Stomach smooth muscle (tissue), 2 donors: Measurements from ENCODE around the gene HSPB8.
A peak's percentile ranks its signal among the peaks of the same experiment; 100 is the strongest.

Source experiments
- H3K27ac ChIP-seq: one replicate; pipeline ENCODE4 v1.7.0; 2013; ENCODE audit warnings: mild to moderate bottlenecking, low read length, inconsistent platforms
- H3K27me3 ChIP-seq, 2 donors: one replicate each; pipeline ENCODE4 v1.7.0; 2013; ENCODE audit warnings: low read length in 2 of 2; ENCODE audit not compliant: insufficient read depth in 2 of 2, control insufficient read depth in 1 of 2
- H3K36me3 ChIP-seq, 2 donors: one replicate each; pipeline ENCODE4 v1.7.0; 2013; ENCODE audit warnings: low read length in 2 of 2; ENCODE audit not compliant: control insufficient read depth in 2 of 2, insufficient read depth in 2 of 2
- H3K4me1 ChIP-seq: one replicate; pipeline ENCODE4 v1.7.0; 2013; ENCODE audit warnings: low read length; ENCODE audit not compliant: control insufficient read depth, insufficient read depth
- H3K4me3 ChIP-seq, 2 donors: one replicate each; pipeline ENCODE4 v1.7.0; 2013; ENCODE audit warnings: low read length in 2 of 2
- H3K9ac ChIP-seq, 2 donors: one replicate each; pipeline ENCODE4 v1.7.0; 2013; ENCODE audit warnings: low read length in 2 of 2, mild to moderate bottlenecking in 1 of 2
- H3K9me3 ChIP-seq, 2 donors: one replicate each; pipeline ENCODE4 v1.7.0; 2013; ENCODE audit warnings: low read length in 2 of 2; ENCODE audit not compliant: control insufficient read depth in 2 of 2
- donor health status: healthy.
- donor health status: Pancreatic carcinoma.

Gene HSPB8

DNA sequence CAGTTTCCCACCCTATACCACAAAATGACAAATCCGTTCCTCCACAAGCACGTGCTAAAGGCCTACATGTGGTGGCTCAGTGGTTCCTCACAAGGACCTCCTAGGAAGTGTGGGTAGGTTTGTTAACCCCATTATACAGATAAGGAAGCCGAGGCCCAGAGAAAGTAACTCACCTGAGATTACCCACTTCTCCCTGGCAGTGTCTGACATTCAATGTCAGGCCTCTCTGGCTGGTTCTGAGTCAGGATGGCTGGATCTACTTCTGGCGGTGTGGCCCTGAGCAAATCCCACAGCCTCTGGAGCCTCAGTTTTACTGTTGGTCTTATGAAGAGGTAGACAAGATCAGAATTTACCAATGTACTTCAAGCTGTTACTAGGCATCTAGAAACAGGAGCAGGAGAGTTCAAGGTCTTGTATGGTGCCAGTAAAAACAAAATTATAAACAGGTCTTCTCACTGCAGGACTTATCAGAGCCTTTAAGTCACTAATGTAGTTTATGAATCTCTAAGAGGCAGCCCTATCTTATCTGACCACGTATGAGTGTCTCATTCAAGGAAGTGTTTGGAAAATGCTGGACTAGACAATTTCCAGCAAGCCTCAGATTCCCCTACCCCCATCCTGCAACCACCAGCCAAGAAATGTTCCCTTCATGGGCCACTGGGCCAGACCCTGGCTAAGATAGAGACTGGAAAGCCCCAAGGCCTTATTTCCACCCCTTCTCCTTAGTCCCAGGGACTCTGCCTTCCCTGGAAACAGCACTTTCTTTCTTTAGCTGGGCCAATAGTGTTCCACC is 4.2 kb downstream of the HSPB8 start:
- Histone ChIP-seq H3K9me3 (no peaks in the 10 kb centered on the region), H3K4me3 (peak overlapping the region; percentile 56 to 98), H3K27ac (peak overlapping the region; percentile 99), H3K4me1 (peaks cover 42% of the 10 kb centered on the region), H3K36me3 (peaks cover 11 to 13% of the 10 kb centered on the region in 2 donors), H3K9ac (peak overlapping the region; percentile 46 to 58), H3K27me3 (no peaks in the 10 kb centered on the region)

DNA sequence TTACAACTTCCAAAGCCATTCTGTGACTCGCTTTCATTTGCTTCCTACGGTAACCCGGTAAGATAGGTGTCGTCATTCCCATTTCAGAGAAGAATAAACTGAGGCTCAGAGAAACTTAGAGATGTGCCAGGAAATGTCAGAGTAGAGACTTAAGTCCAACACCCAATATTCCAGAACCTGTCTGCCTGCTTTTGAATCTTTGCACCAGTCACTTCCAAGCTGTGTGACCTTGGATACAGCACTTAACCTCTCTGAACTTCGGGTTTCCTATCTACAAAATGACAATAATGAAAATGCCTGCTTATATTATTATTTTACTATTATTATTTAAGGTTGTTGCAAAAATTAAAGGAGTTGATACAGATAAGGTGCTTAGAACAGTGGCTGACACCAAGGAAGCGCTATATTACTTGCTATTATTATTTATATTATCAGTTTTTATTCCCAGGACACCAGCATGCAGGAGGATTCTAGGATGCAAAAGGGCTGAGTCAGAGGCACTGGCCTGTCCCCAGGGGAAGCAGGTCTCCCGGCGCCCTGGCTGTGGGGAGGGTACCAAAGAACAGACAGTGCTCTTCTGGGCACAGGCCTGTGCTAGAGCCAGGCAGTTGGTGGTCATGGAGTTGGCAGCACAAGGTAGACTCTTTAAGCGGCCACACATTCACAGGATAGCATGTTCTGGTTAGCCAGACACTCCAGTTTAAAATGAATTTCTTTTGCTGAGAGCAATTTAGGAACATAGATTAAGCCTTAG is 5.4 kb downstream of the HSPB8 start:
- H3K9me3 ChIP-seq, result no peaks in the 10 kb centered on the region
- H3K9ac ChIP-seq, result peak overlapping the region; percentile 36 to 46
- H3K27me3 ChIP-seq, result no peaks in the 10 kb centered on the region
- peak overlapping the region; percentile 59 to 98 for H3K4me3 ChIP-seq
- peaks cover 11 to 17% of the 10 kb centered on the region in 2 donors for H3K36me3 ChIP-seq
- peak overlapping the region; percentile 99 for H3K27ac ChIP-seq
- peaks cover 47% of the 10 kb centered on the region for H3K4me1 ChIP-seq

DNA sequence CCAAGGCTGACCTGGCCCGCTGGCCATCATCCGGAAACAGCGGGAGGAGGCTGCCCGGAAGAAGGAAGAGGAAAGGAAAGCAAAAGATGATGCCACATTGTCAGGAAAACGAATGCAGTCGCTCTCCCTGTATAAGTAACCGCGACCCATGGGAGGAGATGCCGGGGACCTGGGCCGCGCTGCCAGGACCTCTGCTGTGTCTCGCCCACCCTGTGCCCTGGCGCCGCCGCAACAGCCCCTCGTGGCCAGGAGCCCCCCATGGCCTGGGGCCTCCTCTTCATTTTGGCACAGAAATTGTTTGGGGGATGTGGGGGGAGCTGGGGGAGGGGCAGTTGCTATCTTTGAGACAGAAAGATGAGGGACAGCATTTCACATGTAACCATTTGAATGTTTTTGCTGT is 16.5 kb downstream of the HSPB8 start:
- Histone ChIP-seq H3K36me3 (peaks cover 27 to 37% of the 10 kb centered on the region in 2 donors), H3K9me3 (no peaks in the 10 kb centered on the region), H3K27ac (no peak overlapping the region), H3K4me1 (peaks cover 20% of the 10 kb centered on the region), H3K4me3 (no peak overlapping the region), H3K27me3 (no peaks in the 10 kb centered on the region), H3K9ac (no peak overlapping the region)

DNA sequence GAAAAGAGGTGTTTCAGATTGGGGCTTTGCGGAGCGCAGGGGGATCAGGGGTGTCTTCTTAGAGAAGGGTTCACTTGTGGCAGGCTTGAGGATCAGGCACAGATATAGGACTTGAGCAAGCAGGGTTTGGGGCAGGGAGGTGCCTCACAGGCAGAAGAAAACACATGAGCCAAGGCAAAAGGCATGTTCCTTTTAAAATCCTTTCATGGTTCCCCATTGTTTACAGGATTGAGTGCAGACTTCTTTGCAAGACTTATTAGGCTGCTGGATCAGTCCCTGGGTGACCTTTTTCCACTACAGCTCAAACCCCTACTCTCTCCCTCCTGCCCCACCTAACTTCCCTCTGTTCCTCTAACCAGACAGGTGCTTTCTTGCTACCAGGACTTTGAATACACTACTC is 19.7 kb downstream of the HSPB8 start:
- Histone ChIP-seq H3K4me1 (peaks cover 21% of the 10 kb centered on the region), H3K27me3 (no peaks in the 10 kb centered on the region), H3K27ac (peak overlapping the region; percentile 74), H3K9ac (peak overlapping the region; percentile 42 to 45), H3K36me3 (peaks cover 10 to 18% of the 10 kb centered on the region in 2 donors), H3K4me3 (no peak overlapping the region), H3K9me3 (no peaks in the 10 kb centered on the region)

DNA sequence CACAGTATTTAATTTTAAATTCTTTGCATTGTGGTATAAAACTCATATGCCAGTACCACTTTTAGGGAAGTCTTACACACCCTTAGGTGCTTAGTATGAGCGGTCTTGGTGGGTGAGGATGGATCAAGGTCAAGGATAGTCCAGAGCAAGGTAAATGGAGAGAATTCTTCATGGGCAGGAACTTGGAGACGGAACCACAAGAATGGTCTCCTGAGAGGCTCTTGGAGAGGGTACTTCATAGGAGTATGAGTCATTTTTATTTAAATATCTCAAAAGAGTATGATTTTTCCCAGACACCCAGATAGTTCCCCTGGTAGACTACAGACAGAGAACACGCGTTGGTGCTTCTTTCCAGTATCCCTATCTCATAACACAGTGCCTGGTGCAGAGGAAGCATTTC is 21.9 kb downstream of the HSPB8 start:
- H3K27me3 ChIP-seq, result no peaks in the 10 kb centered on the region
- no peak overlapping the region for H3K27ac ChIP-seq

DNA sequence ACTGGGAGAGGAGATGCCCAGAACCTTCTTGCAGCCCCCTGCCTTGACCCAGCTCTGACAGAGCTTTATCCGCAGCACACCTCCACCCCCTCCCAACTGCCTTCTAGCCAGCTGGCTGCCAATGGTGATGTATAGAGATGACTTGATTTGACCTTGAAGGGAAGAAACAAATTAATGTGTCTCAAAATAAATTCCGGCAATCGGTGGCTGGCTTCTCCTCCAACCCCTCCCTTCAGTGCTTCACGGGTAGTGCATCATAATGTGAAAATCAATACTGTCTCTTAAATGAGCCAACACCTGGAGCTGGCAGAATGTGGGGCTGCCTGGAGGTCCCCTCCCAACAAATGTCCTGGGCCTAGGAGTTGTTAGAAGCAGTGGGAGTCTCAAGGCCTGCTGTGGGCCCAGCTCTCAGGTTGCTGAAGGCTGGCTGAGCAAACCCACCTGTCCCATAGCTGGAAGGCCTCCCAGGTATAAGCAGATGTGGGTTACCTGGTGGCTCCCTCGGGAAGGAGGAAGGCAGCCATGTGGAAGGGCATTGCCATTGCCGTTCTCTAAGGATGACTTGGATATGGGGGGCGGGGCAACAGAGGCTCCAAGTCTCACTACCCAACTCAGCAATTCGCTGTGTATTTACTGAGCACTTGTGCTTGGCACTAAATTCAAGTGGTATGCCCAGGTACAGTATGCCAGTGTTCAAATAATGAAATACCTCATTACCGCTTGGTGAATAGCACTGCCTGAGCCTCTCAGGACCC is 23.2 kb downstream of the HSPB8 start:
- no peaks in the 10 kb centered on the region for H3K9me3 ChIP-seq
- H3K36me3 ChIP-seq, result no peaks in the 10 kb centered on the region
- no peak overlapping the region for H3K4me3 ChIP-seq
- H3K9ac ChIP-seq, result no peak overlapping the region
- no peaks in the 10 kb centered on the region for H3K27me3 ChIP-seq
- no peak overlapping the region for H3K27ac ChIP-seq
- peaks cover 37% of the 10 kb centered on the region for H3K4me1 ChIP-seq

More for the DNA sequence above, 21.9 kb downstream of the HSPB8 start:
- Histone ChIP-seq H3K4me1 (peaks cover 35% of the 10 kb centered on the region), H3K9me3 (no peaks in the 10 kb centered on the region), H3K4me3 (no peak overlapping the region), H3K36me3 (peaks cover 0 to 4% of the 10 kb centered on the region in 2 donors), H3K9ac (no peak overlapping the region)

DNA sequence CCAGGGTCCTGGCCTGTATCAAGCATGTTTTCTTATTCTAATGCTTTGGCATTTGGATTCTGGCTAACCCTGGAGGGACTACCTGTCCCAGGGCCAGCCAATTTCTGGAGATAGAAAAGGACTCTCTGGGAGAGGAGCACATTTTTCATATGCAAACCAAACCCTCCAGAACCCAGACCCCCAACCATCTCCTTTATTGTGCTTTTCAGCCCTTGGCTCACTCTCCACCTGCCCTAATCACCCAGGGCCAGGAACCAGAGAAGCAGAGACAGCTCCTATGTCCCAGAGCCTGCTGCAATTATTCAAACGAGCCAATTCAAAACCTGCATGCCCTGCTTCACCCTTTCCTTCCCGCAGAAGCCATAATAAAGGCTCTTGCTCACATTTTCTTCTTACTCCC is 23.8 kb downstream of the HSPB8 start:
- no peak overlapping the region for H3K27ac ChIP-seq
- H3K27me3 ChIP-seq, result no peaks in the 10 kb centered on the region
- H3K4me1 ChIP-seq, result peaks cover 43% of the 10 kb centered on the region
- no peaks in the 10 kb centered on the region for H3K9me3 ChIP-seq
- H3K9ac ChIP-seq, result no peak overlapping the region
- no peaks in the 10 kb centered on the region for H3K36me3 ChIP-seq
- no peak overlapping the region for H3K4me3 ChIP-seq

DNA sequence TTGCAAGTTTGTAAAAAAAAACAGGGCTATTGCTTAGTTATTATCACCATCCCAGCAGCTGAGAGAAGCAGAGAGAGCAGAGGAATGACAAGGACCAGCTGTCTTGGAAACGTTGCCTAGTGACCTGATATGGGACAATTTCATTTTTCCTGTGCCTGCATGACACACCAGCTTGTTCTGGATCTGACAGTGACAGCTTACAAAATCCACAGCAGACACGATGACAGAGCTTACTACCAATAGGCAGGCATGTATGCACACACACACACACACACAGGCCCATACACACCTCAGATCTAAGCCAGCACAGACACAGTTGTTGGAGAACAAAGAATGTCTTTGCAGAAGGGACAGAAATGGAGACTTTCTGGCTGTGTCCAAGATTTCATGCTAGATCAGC is 25.4 kb downstream of the HSPB8 start:
- H3K4me3 ChIP-seq, result no peak overlapping the region
- no peaks in the 10 kb centered on the region for H3K9me3 ChIP-seq
- H3K27ac ChIP-seq, result peak overlapping the region; percentile 73
- H3K4me1 ChIP-seq, result peaks cover 46% of the 10 kb centered on the region
- H3K36me3 ChIP-seq, result no peaks in the 10 kb centered on the region
- peak overlapping the region in 1 of 2 donors; percentile 13 for H3K9ac ChIP-seq
- H3K27me3 ChIP-seq, result no peaks in the 10 kb centered on the region

DNA sequence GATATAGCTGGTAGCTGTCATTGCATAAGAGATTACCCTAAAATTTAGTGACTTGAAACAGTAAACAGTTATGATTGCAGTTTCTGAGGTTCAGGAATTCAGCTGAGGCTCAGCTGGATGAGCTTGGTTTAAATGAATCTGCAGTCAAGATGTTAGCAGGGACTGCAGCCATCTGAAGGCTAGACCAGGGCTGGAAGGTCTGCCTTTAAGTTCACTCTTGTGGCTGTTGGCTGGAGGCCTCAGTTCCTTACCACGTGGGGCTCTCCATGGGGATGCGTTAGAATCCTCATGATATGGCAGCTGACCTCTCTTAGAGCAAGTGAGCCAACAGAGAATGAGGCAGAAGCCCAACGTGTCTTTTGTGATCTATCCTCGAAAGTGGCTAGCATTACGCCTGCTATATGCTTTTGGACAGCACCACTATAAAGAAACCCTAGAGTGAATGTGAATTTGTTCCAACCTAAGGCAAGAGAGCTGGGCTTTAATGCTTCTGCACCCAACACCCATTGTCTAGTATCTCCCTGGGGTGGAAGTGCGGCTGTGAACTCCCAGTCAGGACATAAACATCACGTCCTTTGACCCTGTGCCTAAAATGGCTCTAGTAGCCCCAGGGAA is 26.0 kb downstream of the HSPB8 start:
- Histone ChIP-seq H3K9ac (no peak overlapping the region), H3K4me3 (no peak overlapping the region), H3K27ac (peak overlapping the region; percentile 73), H3K36me3 (no peaks in the 10 kb centered on the region), H3K27me3 (no peaks in the 10 kb centered on the region), H3K4me1 (peaks cover 44% of the 10 kb centered on the region), H3K9me3 (no peaks in the 10 kb centered on the region)

DNA sequence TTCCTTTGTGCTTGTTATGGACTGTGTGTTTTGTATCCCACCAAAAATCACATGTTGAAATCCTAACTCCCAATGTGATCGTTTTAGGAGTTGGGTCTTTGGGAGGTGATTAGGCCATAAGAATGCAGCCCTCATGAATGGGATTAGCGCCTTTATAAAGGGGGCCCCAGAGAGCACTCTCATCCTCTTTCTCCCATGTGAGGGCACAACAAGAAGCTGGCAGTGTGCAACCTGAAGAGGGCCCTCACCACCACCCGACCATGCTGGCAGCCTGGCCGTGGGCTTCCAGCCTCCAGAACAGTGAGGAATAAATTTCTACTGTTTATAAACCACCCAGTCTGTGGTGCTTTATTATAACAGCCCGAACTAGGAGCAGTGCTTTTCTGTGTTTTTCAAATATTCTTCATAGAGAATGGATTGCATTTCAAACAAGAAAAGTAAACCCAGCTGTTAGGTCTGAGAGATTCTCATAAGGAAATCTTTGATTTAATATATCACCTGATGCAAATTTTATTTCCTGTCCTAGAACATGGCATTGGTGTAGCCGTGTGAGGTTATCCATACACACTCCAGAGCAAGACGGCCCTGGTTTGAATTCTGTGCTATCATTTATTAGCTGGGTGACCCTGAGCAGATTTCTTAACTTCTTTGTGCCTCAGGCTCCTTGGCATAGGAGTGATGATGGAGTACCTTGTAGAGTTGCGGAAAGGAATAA is 27.8 kb downstream of the HSPB8 start:
- no peak overlapping the region for H3K4me3 ChIP-seq
- H3K27me3 ChIP-seq, result no peaks in the 10 kb centered on the region
- peak overlapping the region; percentile 60 for H3K27ac ChIP-seq
- H3K9ac ChIP-seq, result no peak overlapping the region
- no peaks in the 10 kb centered on the region for H3K9me3 ChIP-seq
- no peaks in the 10 kb centered on the region for H3K36me3 ChIP-seq
- H3K4me1 ChIP-seq, result peaks cover 44% of the 10 kb centered on the region
